Measurements from ENCODE around the gene SLC6A19. TPM values are rescaled to one million over a fixed set of nuclear protein-coding genes. Genes with fewer than 3 reads are reported as not detected.

Gene SLC6A19
- total RNA-seq, 2 donors from 2014 or later, result 0.09 to 0.17 TPM

- Histone ChIP-seq H3K9me3 (no peaks in the 10 kb centered on the region), H3K27ac (no peak overlapping the region), H3K4me3 (no peak overlapping the region), H3K36me3 (no peaks in the 10 kb centered on the region), H3K27me3 (replicated peaks; ENCODE audit: insufficient read depth) (peaks cover 5% of the 10 kb centered on the region), H3K4me1 (replicated peaks) (no peaks in the 10 kb centered on the region)
- no peak for TF ChIP-seq POLR2AphosphoS5 (IDR thresholded peaks at IDR 0.05)
- no peak for TF ChIP-seq POLR2A (IDR thresholded peaks at IDR 0.05)
- TF ChIP-seq CTCF (IDR thresholded peaks at IDR 0.05), result no peak
- WGBS, result 29% methylated on average over 18 of the region's 18 CpGs
- no peak for DNase-seq (ENCODE audit: low spot score)
- intact Hi-C loops (cut with DNase I), result no loop called here
These were observed 3.4 kb downstream of the SLC6A19 start for GRCh38 chr5:1204693-1205242.

- TF ChIP-seq CTCF (IDR thresholded peaks at IDR 0.05) (no peak), POLR2AphosphoS5 (IDR thresholded peaks at IDR 0.05) (no peak), POLR2A (IDR thresholded peaks at IDR 0.05) (no peak)
- H3K4me3 ChIP-seq, result no peak overlapping the region
- peaks cover 3% of the 10 kb centered on the region for H3K27me3 ChIP-seq (replicated peaks; ENCODE audit: insufficient read depth)
- no peaks in the 10 kb centered on the region for H3K36me3 ChIP-seq
- DNase-seq (ENCODE audit: low spot score), result no peak
- H3K9me3 ChIP-seq, result no peaks in the 10 kb centered on the region
- no peaks in the 10 kb centered on the region for H3K4me1 ChIP-seq (replicated peaks)
- H3K27ac ChIP-seq, result no peak overlapping the region
- intact Hi-C loops (cut with DNase I), result no loop called here
- 74% methylated on average over 11 of the region's 11 CpGs for WGBS
These were observed 4.1 kb downstream of the SLC6A19 start for GRCh38 chr5:1205255-1206180.

GRCh38 chr5:1206521-1207412 lies 5.4 kb downstream of the SLC6A19 start:
- Histone ChIP-seq H3K27me3 (replicated peaks; ENCODE audit: insufficient read depth) (no peaks in the 10 kb centered on the region), H3K27ac (no peak overlapping the region), H3K4me1 (replicated peaks) (no peaks in the 10 kb centered on the region), H3K4me3 (no peak overlapping the region), H3K36me3 (no peaks in the 10 kb centered on the region), H3K9me3 (no peaks in the 10 kb centered on the region)
- DNase-seq (ENCODE audit: low spot score), result no peak
- 75% methylated on average over 49 of the region's 49 CpGs for WGBS
- intact Hi-C loops (cut with DNase I), result no loop called here
- TF ChIP-seq POLR2A (IDR thresholded peaks at IDR 0.05) (no peak), POLR2AphosphoS5 (IDR thresholded peaks at IDR 0.05) (no peak), CTCF (IDR thresholded peaks at IDR 0.05) (no peak)

- Histone ChIP-seq H3K4me1 (replicated peaks) (no peaks in the 10 kb centered on the region), H3K27ac (no peak overlapping the region), H3K36me3 (no peaks in the 10 kb centered on the region), H3K9me3 (no peaks in the 10 kb centered on the region), H3K27me3 (replicated peaks; ENCODE audit: insufficient read depth) (no peaks in the 10 kb centered on the region), H3K4me3 (no peak overlapping the region)
- intact Hi-C loops (cut with DNase I), result no loop called here
- 69% methylated on average over 6 of the region's 6 CpGs for WGBS
- DNase-seq (ENCODE audit: low spot score), result no peak
- no peak for TF ChIP-seq CTCF (IDR thresholded peaks at IDR 0.05)
- no peak for TF ChIP-seq POLR2A (IDR thresholded peaks at IDR 0.05)
- no peak for TF ChIP-seq POLR2AphosphoS5 (IDR thresholded peaks at IDR 0.05)
These were observed 6.2 kb downstream of the SLC6A19 start for GRCh38 chr5:1207555-1207954.

Measured in prostate gland (tissue), 2 donors.